Activated CD4-positive, alpha-beta T cell treated with anti-CD3 and anti-CD28 coated beads, Interleukin-2, amount 10 ng/mL, durations not matched to agents 7 days and 5 days (primary cell): ENCODE results near the gene IL34. TPM values are rescaled to one million over a fixed set of nuclear protein-coding genes. Genes with fewer than 3 reads are reported as not detected.
A peak's percentile ranks its signal among the peaks of the same experiment; 100 is the strongest.

Experiments used
- CTCF ChIA-PET: fragments of 350-600 bp; sonication (Branson Sonifier 250); formaldehyde crosslinking; loops from one replicate; lab custom pipeline; 2021; ENCODE audit warnings: antibody characterized with exemption; lab: Charles Lee
- POLR2A ChIA-PET: fragments of 350-600 bp; sonication (Branson Sonifier 250); formaldehyde crosslinking; loops from one replicate; lab custom pipeline; 2021; ENCODE audit warnings: antibody characterized with exemption; lab: Charles Lee
- DNase-seq: peaks from one replicate; pipeline ENCODE4 v3.0.0-alpha.2; 2020
- H3K27ac Mint-ChIP-seq: one replicate; pipeline ENCODE4 v1.8.0; 2021; ENCODE audit warnings: mild to moderate bottlenecking, moderate library complexity, mixed read lengths
- H3K27me3 Mint-ChIP-seq: one replicate; pipeline ENCODE4 v1.8.0; 2021; ENCODE audit warnings: mixed read lengths
- H3K36me3 Mint-ChIP-seq: one replicate; pipeline ENCODE4 v1.8.0; 2021; ENCODE audit warnings: low read depth, mixed read lengths
- H3K4me1 Mint-ChIP-seq: one replicate; pipeline ENCODE4 v1.8.0; 2021; ENCODE audit warnings: mixed read lengths
- H3K4me3 Mint-ChIP-seq: one replicate; pipeline ENCODE4 v1.8.0; 2021; ENCODE audit warnings: mild to moderate bottlenecking, moderate library complexity, mixed read lengths
- H3K9me3 Mint-ChIP-seq: one replicate; pipeline ENCODE4 v1.8.0; 2021; ENCODE audit warnings: mixed read lengths
- total RNA-seq, 2 experiments: library from RNA; stranded (reverse); gene quantifications; one replicate each; pipeline ENCODE4 v1.2.3, GENCODE V29; 2021

IL34 gene
- total RNA-seq, 2 experiments from 2014 or later, result not detected

DNA sequence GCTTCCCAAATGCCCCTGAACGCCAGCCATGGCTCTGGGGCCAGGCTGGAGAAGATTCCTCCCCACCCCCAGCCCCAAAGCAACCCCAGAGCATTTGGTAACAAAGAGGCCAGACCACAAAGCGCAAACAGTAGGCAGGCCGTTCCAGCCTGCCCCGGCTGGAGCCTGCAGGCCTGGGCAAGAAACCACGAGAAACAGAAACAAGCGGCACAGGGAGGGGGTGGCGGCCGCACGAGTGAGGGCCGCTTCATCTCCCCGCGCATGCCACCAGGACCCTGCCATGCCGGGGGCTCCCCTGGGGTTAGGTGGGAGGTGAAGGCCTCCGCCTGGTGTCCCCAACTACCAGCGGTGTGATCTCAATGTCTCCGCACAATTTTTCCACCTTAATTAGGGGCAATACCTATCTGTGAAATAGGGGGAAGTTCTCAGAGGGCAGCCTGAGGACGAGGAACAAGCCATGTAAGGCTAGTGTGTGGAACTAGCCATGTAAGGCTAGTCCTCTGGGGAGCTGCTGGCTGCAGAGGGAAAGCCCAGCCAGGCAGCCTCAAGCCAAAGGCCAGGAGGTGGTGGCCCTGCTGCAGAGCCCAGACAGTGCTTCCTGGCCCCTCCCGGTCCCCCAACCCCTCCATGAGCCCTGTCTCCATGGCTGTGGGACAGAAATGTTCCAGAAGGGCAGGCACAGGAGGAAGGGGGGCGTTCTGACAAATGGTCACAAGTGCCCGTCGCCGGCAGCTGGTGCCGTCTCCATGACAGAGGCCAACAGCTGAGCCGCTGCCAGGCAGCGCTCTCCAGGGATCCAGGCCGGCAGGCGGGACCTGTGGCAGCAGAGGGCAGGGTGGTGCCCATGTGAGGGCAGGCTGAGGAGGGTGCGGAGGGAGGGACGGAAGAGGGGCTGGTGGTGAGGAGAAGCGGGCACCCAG lies 54.0 kb downstream of the IL34 start:
- no peak overlapping the region for H3K27ac Mint-ChIP-seq
- peaks cover 6% of the 10 kb centered on the region for H3K36me3 Mint-ChIP-seq
- H3K4me1 Mint-ChIP-seq, result peaks cover 31% of the 10 kb centered on the region
- no peak for DNase-seq
- CTCF ChIA-PET, result interaction anchor here (0.8 kb wide), 1 partner anchor 80 kb away, joined by 3 read pairs; no protein-coding TSS in a partner anchor
- H3K9me3 Mint-ChIP-seq, result no peaks in the 10 kb centered on the region
- POLR2A ChIA-PET, result no interaction called here
- H3K27me3 Mint-ChIP-seq, result no peaks in the 10 kb centered on the region
- no peak overlapping the region for H3K4me3 Mint-ChIP-seq

- DNase-seq, result no peak
- Mint-ChIP-seq H3K4me3 (no peak overlapping the region), H3K9me3 (no peaks in the 10 kb centered on the region), H3K27me3 (no peaks in the 10 kb centered on the region), H3K36me3 (peaks cover 3% of the 10 kb centered on the region), H3K4me1 (peaks cover 24% of the 10 kb centered on the region), H3K27ac (no peak overlapping the region)
- CTCF ChIA-PET, result interaction anchor here (0.8 kb wide), 1 partner anchor 79 kb away, joined by 3 read pairs; no protein-coding TSS in a partner anchor
- POLR2A ChIA-PET, result no interaction called here
Measured at GRCh38 chr16:70701036-70701435, 54.7 kb downstream of the IL34 start.

DNA sequence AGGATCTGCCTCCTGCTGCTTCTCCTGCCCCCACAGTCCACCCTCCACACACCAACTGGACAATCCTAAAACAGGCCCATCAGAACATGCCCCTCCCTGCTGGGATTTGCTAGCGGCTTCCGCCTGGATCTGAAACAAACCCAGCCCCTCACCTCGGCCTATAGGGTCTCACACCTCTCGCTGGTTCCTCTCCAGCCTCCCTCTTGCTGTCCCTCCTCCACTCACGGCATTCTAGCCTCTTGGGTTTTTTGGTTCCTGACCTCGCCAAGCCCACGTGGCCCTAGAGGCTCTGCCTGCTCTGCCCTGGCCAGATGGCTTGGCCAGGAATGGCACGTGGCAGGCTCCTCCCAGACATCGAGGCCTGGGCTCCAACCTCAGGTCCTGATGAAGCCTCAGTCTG lies 55.2 kb downstream of the IL34 start:
- POLR2A ChIA-PET, result no interaction called here
- Mint-ChIP-seq H3K9me3 (no peaks in the 10 kb centered on the region), H3K36me3 (peaks cover 3% of the 10 kb centered on the region), H3K4me1 (peaks cover 18% of the 10 kb centered on the region), H3K27me3 (no peaks in the 10 kb centered on the region), H3K27ac (no peak overlapping the region), H3K4me3 (no peak overlapping the region)
- DNase-seq, result no peak
- CTCF ChIA-PET, result no interaction called here

DNA sequence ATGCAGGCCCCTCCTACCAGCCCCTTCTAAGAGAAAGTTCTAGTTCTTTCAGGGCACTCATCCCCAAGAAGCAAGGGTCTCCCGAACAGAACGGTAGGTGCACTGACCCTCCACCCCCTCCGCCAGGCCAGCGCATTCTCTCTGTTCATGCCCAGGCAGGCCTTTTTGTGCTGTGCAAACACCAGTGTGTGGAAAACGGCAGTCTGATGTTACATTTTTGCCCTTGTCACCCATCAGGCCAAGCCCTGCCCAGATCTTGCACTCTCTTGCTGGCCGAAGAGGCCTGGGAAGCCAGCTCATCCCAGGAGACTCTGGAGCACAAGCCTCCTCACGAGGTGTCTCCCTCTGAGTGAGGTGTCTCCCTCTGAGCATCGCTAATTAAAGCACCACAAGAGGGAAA lies 55.6 kb downstream of the IL34 start:
- H3K9me3 Mint-ChIP-seq, result no peaks in the 10 kb centered on the region
- CTCF ChIA-PET, result no interaction called here
- H3K27me3 Mint-ChIP-seq, result no peaks in the 10 kb centered on the region
- POLR2A ChIA-PET, result no interaction called here
- peak overlapping the region; percentile 54 for H3K27ac Mint-ChIP-seq
- DNase-seq, result no peak
- peaks cover 3% of the 10 kb centered on the region for H3K36me3 Mint-ChIP-seq
- H3K4me1 Mint-ChIP-seq, result peaks cover 14% of the 10 kb centered on the region
- H3K4me3 Mint-ChIP-seq, result no peak overlapping the region

DNA sequence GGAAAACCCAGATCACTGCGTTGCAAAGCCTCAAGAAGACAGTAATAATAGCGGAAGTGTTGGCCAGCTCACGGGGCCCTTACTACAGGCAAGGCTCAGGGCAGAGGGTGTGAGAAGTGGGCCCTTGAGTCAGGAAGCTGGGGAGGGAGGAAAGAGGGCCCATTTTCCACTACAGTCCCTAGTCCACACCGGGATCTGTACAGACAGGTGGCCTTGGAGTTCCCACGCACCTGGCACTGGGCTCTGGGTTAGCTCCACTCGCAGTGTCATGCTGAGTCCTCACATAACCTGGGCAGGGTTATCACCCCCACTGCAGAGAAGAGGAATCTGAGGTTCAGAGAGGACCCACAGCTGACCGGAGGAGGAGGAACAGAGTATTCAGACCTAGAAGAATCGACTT lies 56.3 kb downstream of the IL34 start:
- POLR2A ChIA-PET, result no interaction called here
- peaks cover 3% of the 10 kb centered on the region for H3K36me3 Mint-ChIP-seq
- H3K4me1 Mint-ChIP-seq, result peaks cover 8% of the 10 kb centered on the region
- DNase-seq, result no peak
- peak overlapping the region; percentile 19 for H3K27ac Mint-ChIP-seq
- H3K27me3 Mint-ChIP-seq, result no peaks in the 10 kb centered on the region
- CTCF ChIA-PET, result interaction anchor here (0.6 to 1.1 kb wide), 2 partner anchors 21 to 136 kb away, joined by 3 to 4 read pairs; no protein-coding TSS in a partner anchor
- no peak overlapping the region for H3K4me3 Mint-ChIP-seq
- H3K9me3 Mint-ChIP-seq, result no peaks in the 10 kb centered on the region

DNA sequence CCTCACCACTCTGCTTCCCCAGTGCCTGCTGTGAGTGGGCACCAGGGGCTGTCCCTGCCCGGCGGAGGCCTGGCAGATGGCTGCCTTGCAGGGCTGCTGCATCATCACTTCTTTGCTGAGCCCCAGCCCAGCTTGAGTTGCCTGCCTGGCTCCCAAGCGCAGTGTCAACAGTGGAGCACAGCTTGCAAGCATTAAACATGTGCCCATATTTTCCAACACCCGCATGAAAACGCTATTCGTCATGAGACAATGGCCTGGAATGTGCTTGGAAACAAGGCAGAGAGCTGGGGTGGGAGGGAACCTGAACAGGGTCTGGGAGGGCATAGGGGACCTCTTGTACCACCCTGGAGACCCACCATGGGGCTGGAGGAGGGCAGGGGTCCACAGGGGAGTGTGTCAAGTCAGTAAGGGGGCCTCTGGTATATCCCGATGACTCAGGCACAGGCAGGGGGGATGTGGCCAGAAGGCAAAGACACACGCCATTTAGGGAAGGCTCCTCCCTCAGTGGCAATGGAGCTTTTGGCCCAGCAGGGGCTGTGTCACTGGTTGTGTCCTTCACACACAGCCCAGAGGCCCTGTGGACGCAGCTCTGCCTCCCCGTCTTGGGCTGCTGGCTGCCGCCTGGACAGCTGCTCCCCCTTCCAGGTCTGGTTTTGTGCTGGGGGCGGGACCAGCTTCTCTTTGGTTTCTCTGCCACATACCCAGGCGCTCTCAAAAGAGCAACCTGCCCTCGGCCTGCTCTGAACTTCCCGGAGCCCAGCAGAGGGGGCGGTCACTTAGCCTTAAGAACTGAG lies 56.9 kb downstream of the IL34 start:
- H3K4me1 Mint-ChIP-seq, result peaks cover 3% of the 10 kb centered on the region
- no peaks in the 10 kb centered on the region for H3K9me3 Mint-ChIP-seq
- CTCF ChIA-PET, result interaction anchor here (0.6 to 1.1 kb wide), 2 partner anchors 20 to 137 kb away, joined by 3 to 4 read pairs; no protein-coding TSS in a partner anchor
- H3K27me3 Mint-ChIP-seq, result no peaks in the 10 kb centered on the region
- no peak for DNase-seq
- peaks cover 5% of the 10 kb centered on the region for H3K36me3 Mint-ChIP-seq
- peak overlapping the region; percentile 9 for H3K27ac Mint-ChIP-seq
- no peak overlapping the region for H3K4me3 Mint-ChIP-seq
- POLR2A ChIA-PET, result no interaction called here

- H3K9me3 Mint-ChIP-seq, result no peaks in the 10 kb centered on the region
- peaks cover 9% of the 10 kb centered on the region for H3K4me1 Mint-ChIP-seq
- no peaks in the 10 kb centered on the region for H3K27me3 Mint-ChIP-seq
- ChIA-PET POLR2A (no interaction called here), CTCF (no interaction called here)
- no peak overlapping the region for H3K27ac Mint-ChIP-seq
- DNase-seq, result no peak
- no peak overlapping the region for H3K4me3 Mint-ChIP-seq
- H3K36me3 Mint-ChIP-seq, result peaks cover 5% of the 10 kb centered on the region
Measured at GRCh38 chr16:70703835-70704381, 57.5 kb downstream of the IL34 start.

GRCh38 chr16:70704586-70704985 lies 58.2 kb downstream of the IL34 start:
- H3K4me1 Mint-ChIP-seq, result peaks cover 9% of the 10 kb centered on the region
- H3K9me3 Mint-ChIP-seq, result no peaks in the 10 kb centered on the region
- CTCF ChIA-PET, result no interaction called here
- H3K27ac Mint-ChIP-seq, result no peak overlapping the region
- H3K36me3 Mint-ChIP-seq, result peaks cover 2% of the 10 kb centered on the region
- no peak for DNase-seq
- no peaks in the 10 kb centered on the region for H3K27me3 Mint-ChIP-seq
- no peak overlapping the region for H3K4me3 Mint-ChIP-seq
- POLR2A ChIA-PET, result no interaction called here

- POLR2A ChIA-PET, result no interaction called here
- no peak overlapping the region for H3K4me3 Mint-ChIP-seq
- H3K27ac Mint-ChIP-seq, result peak overlapping the region; percentile 5
- CTCF ChIA-PET, result no interaction called here
- DNase-seq, result no peak
- H3K9me3 Mint-ChIP-seq, result no peaks in the 10 kb centered on the region
- no peaks in the 10 kb centered on the region for H3K27me3 Mint-ChIP-seq
- H3K36me3 Mint-ChIP-seq, result peaks cover 2% of the 10 kb centered on the region
- H3K4me1 Mint-ChIP-seq, result peaks cover 10% of the 10 kb centered on the region
Measured at GRCh38 chr16:70705056-70705455, 58.7 kb downstream of the IL34 start.

DNA sequence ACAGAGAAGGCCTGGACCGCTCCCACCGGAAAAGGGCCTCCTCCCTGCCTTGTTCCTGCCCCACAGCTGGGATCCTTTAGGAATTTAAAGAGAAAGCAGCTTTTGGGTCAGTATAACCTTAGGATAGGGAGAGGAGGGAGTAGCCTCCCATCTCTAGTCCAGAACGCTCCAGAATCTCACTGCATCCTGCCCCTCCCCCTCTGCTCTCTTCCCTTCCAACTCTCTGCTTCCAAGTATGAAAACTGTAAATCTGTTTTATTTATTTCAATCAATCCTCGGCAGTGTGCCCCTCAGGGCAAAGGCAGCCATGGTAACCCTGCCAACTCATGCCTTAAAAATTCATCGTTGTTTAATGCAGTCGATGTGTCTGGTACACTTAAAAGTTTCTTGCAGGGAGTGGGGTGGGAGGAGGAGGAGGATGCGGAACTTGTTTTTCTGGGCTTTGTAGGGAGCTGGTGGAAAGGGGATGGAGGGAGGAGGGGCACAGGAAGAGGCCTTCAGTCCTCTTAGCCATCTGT lies 60.6 kb downstream of the IL34 start:
- peaks cover 2% of the 10 kb centered on the region for H3K36me3 Mint-ChIP-seq

GRCh38 chr16:70708366-70709246 lies 62.2 kb downstream of the IL34 start:
- Mint-ChIP-seq H3K36me3 (peaks cover 2% of the 10 kb centered on the region), H3K4me1 (peaks cover 16% of the 10 kb centered on the region), H3K27ac (peak overlapping the region; percentile 68), H3K9me3 (no peaks in the 10 kb centered on the region), H3K27me3 (no peaks in the 10 kb centered on the region), H3K4me3 (no peak overlapping the region)
- DNase-seq, result no peak
- ChIA-PET CTCF (interaction anchor here (1.0 kb wide), 1 partner anchor 10 kb away, joined by 3 read pairs; no protein-coding TSS in a partner anchor), POLR2A (interaction anchor here (0.6 kb wide), 1 partner anchor 24 kb away, joined by 4 read pairs; no protein-coding TSS in a partner anchor)

More for the DNA sequence above, 60.6 kb downstream of the IL34 start:
- Mint-ChIP-seq H3K27ac (no peak overlapping the region), H3K9me3 (no peaks in the 10 kb centered on the region), H3K27me3 (no peaks in the 10 kb centered on the region), H3K4me3 (no peak overlapping the region), H3K4me1 (peaks cover 16% of the 10 kb centered on the region)
- ChIA-PET CTCF (interaction anchor here (1.0 kb wide), 1 partner anchor 10 kb away, joined by 3 read pairs; no protein-coding TSS in a partner anchor), POLR2A (no interaction called here)
- no peak for DNase-seq
